Liver (tissue), 9 donors: ENCODE data around the gene ACYP2. TPM values are rescaled to one million over a fixed set of nuclear protein-coding genes. Genes with fewer than 3 reads are reported as not detected.

ENCODE experiments used
- DNase-seq: peaks from one replicate; pipeline ENCODE4 v3.0.0-alpha.2; 2017; ENCODE audit warnings: low spot score
- H3K27ac ChIP-seq, 2 donors: one replicate each; pipeline ENCODE4 v1.7.0; 2013; ENCODE audit warnings: inconsistent platforms in 2 of 2, low read length in 2 of 2, control low read depth in 1 of 2, low read depth in 1 of 2, mild to moderate bottlenecking in 1 of 2
- H3K27me3 ChIP-seq, 4 donors: one replicate each; pipeline versions ENCODE4 v1.6.1 to v1.7.0; 2013; ENCODE audit warnings: low read length in 3 of 4, inconsistent platforms in 1 of 4, mild to moderate bottlenecking in 1 of 4, moderate library complexity in 1 of 4; ENCODE audit not compliant: control insufficient read depth in 4 of 4, insufficient read depth in 4 of 4
- H3K36me3 ChIP-seq, 4 donors: one replicate each; pipeline versions ENCODE4 v1.6.1 to v1.7.0; 2013; ENCODE audit warnings: low read length in 3 of 4, mild to moderate bottlenecking in 3 of 4, low read depth in 1 of 4, moderate library complexity in 1 of 4; ENCODE audit not compliant: control insufficient read depth in 4 of 4, insufficient read depth in 3 of 4
- H3K4me1 ChIP-seq, 4 donors: one replicate each; pipeline versions ENCODE4 v1.6.1 to v1.7.0; 2013; ENCODE audit warnings: low read length in 3 of 4, mild to moderate bottlenecking in 3 of 4, moderate library complexity in 1 of 4; ENCODE audit not compliant: control insufficient read depth in 4 of 4, insufficient read depth in 4 of 4
- H3K4me3 ChIP-seq, 3 donors: one replicate each; pipeline versions ENCODE4 v1.6.1 to v1.7.0; 2013; ENCODE audit warnings: low read length in 3 of 3, control low read depth in 1 of 3, low read depth in 1 of 3, mild to moderate bottlenecking in 1 of 3
- H3K9ac ChIP-seq, 2 donors: one replicate each; pipeline ENCODE4 v1.7.0; 2013; ENCODE audit warnings: low read length in 2 of 2, mild to moderate bottlenecking in 2 of 2, moderate library complexity in 2 of 2, control low read depth in 1 of 2, low read depth in 1 of 2
- H3K9me3 ChIP-seq, 4 donors: one replicate each; pipeline versions ENCODE4 v1.6.1 to v1.7.0; 2013; ENCODE audit warnings: low read length in 3 of 4; ENCODE audit not compliant: control insufficient read depth in 4 of 4
- FOXA2 ChIP-seq: IDR thresholded peaks from 2 replicates; pipeline ENCODE4 v1.6.1; 2016; ENCODE audit warnings: antibody characterized with exemption
- HNF4A ChIP-seq, 2 donors: conservative IDR thresholded peaks; 2 replicates each; pipeline ENCODE4 v1.6.1; 2016; ENCODE audit warnings: antibody characterized with exemption in 2 of 2, mild to moderate bottlenecking in 2 of 2
- JUND ChIP-seq, 2 donors: IDR thresholded peaks; 2 replicates each; pipeline ENCODE4 v1.6.1; 2016; ENCODE audit warnings: antibody characterized with exemption in 2 of 2
- NR2F2 ChIP-seq: IDR thresholded peaks from 2 replicates; pipeline ENCODE4 v1.6.1; 2016; ENCODE audit warnings: antibody characterized with exemption
- RAD21 ChIP-seq, 2 donors: IDR thresholded peaks; 2 replicates each; pipeline ENCODE4 v1.6.1; 2016; ENCODE audit warnings: antibody characterized with exemption in 2 of 2, mild to moderate bottlenecking in 2 of 2
- RXRA ChIP-seq, 2 donors: IDR thresholded peaks; 2 replicates each; pipeline ENCODE4 v1.6.1; 2017 to 2018; ENCODE audit warnings: antibody characterized with exemption in 2 of 2, mild to moderate bottlenecking in 1 of 2
- SP1 ChIP-seq: IDR thresholded peaks from 2 replicates; pipeline ENCODE4 v1.6.1; 2018; ENCODE audit warnings: antibody characterized with exemption, mild to moderate bottlenecking
- TAF1 ChIP-seq: conservative IDR thresholded peaks from 2 replicates; pipeline ENCODE4 v1.6.1; 2016; ENCODE audit warnings: antibody characterized with exemption, mild to moderate bottlenecking
- YY1 ChIP-seq: IDR thresholded peaks from 2 replicates; pipeline ENCODE4 v1.6.1; 2016; ENCODE audit warnings: antibody characterized with exemption, mild to moderate bottlenecking
- WGBS: extraction: QIAGEN DNeasy Blood & Tissue Kit; methylation state at CpG from one replicate; pipeline ENCODE4 v1.1.7; 2013; 5-methylcytosine and 5-hydroxymethylcytosine counted together
- polyA plus RNA-seq, 2 donors: library from polyadenylated mRNA; stranded (reverse) in 1 of 2; unstranded in 1 of 2; fragments of 200-250 nt in 1 of 2; fragments of >200 nt in 1 of 2; fragmentation: Nextera tagmentation in 1 of 2; extraction: Ambion mirVana in 1 of 2; gene quantifications; one replicate each; pipeline versions ENCODE4 v1.2.1 to v1.2.3, GENCODE V29; 2013 to 2015
- total RNA-seq, 2 donors: library from RNA; depleted of rRNA; stranded (reverse); fragments of >200 nt; gene quantifications; one replicate each; pipeline ENCODE4 v1.2.3, GENCODE V29; 2014
- TF ChIP-seq, protein P1 (sequence below): IDR thresholded peaks from 2 replicates; pipeline ENCODE4 v1.6.1; 2016; ENCODE audit warnings: antibody characterized with exemption
- TF ChIP-seq, protein P2 (sequence below): IDR thresholded peaks from 2 replicates; pipeline ENCODE4 v1.6.1; 2016; ENCODE audit warnings: antibody characterized with exemption
- TF ChIP-seq, protein P3 (sequence below): fragments of 150-350 bp; IDR thresholded peaks from 2 replicates; pipeline ENCODE4 v1.5.1; 2017; ENCODE audit warnings: improper control_type of control experiment, low read depth, low read length; ENCODE audit not compliant: missing input control
- donor health status: healthy.
- donor health status: healthy.
- donor health status: healthy.
- donor health status: healthy.
- donor health status: healthy.

The ACYP2 gene
- total and polyA plus RNA-seq, 4 donors: 13.1 to 44.3 (median 15.4) TPM

DNA sequence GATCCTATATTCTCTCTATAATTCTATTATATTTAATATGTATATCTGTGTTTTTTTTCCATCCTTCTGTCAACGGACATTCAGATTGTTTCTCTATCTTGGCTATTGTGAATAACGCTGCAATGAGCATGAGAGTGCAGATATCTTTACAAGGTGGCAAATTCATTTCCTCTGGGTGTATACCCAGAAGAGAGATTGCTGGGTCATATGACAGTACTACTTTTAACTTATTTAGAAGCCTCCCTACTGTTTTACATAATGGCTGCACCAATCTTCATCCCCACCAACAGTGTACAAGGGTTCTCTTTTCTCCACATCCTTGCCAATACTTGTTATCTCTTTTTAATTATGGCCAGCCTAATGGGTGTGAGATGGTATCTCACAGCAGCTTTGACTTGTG is 74.1 kb downstream of the ACYP2 start:
- Histone ChIP-seq H3K9ac (no peak overlapping the region), H3K4me3 (no peak overlapping the region), H3K27ac (no peak overlapping the region), H3K27me3 (no peaks in the 10 kb centered on the region), H3K36me3 (peaks cover 0 to 5% (median 2%) of the 10 kb centered on the region in 4 donors), H3K9me3 (no peaks in the 10 kb centered on the region), H3K4me1 (no peaks in the 10 kb centered on the region)
- no peak for TF ChIP-seq TAF1
- TF ChIP-seq RXRA (IDR thresholded peaks at IDR 0.05): no peak
- TF ChIP-seq, protein P1, sequence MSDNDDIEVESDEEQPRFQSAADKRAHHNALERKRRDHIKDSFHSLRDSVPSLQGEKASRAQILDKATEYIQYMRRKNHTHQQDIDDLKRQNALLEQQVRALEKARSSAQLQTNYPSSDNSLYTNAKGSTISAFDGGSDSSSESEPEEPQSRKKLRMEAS: no peak
- TF ChIP-seq YY1: no peak
- 90% methylated on average over 2 of the region's 2 CpGs for WGBS
- no peak for DNase-seq

DNA sequence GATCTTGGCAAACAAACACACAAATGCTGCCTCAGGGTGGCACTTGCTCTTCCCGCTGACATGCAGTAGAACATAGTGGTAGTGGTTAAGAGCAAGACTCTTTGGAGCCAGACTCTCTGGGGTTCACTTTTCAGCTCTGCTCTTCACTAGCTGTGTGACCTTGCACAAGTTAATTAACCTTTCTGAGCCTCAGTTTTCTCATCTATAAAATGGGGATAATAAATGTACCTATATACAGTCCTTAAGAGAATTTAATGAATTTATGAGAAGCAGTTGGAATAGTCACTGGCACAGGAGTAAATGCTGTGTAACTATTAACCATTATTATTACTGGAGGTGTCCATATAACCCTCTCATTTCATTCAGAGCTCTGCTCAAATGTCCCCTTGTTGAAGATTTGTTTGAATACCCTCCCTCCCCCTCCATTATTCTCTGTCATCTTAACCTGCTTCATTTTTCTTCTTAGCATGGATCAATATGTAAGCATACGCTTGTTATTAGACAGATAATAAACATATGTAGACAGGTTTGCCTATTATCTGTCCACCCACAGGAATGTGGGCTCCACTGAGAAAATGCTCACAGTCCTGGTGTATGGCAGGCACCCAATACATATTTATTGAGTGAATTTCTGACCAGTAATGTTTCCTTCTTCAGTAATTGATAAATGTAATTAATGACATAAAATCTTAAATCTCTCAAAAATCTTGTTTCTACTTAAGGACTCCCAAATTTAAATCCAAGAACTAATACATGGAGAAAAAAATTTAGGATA is 76.1 kb downstream of the ACYP2 start:
- Histone ChIP-seq H3K4me3 (no peak overlapping the region), H3K27me3 (no peaks in the 10 kb centered on the region), H3K4me1 (no peaks in the 10 kb centered on the region), H3K36me3 (peaks cover 0 to 5% (median 2%) of the 10 kb centered on the region in 4 donors), H3K9ac (no peak overlapping the region), H3K9me3 (no peaks in the 10 kb centered on the region), H3K27ac (no peak overlapping the region)
- WGBS: 99% methylated on average over 2 of the region's 2 CpGs
- no peak for TF ChIP-seq SP1
- TF ChIP-seq, protein P2, sequence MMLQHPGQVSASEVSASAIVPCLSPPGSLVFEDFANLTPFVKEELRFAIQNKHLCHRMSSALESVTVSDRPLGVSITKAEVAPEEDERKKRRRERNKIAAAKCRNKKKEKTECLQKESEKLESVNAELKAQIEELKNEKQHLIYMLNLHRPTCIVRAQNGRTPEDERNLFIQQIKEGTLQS: no peak
- no peak for DNase-seq

DNA sequence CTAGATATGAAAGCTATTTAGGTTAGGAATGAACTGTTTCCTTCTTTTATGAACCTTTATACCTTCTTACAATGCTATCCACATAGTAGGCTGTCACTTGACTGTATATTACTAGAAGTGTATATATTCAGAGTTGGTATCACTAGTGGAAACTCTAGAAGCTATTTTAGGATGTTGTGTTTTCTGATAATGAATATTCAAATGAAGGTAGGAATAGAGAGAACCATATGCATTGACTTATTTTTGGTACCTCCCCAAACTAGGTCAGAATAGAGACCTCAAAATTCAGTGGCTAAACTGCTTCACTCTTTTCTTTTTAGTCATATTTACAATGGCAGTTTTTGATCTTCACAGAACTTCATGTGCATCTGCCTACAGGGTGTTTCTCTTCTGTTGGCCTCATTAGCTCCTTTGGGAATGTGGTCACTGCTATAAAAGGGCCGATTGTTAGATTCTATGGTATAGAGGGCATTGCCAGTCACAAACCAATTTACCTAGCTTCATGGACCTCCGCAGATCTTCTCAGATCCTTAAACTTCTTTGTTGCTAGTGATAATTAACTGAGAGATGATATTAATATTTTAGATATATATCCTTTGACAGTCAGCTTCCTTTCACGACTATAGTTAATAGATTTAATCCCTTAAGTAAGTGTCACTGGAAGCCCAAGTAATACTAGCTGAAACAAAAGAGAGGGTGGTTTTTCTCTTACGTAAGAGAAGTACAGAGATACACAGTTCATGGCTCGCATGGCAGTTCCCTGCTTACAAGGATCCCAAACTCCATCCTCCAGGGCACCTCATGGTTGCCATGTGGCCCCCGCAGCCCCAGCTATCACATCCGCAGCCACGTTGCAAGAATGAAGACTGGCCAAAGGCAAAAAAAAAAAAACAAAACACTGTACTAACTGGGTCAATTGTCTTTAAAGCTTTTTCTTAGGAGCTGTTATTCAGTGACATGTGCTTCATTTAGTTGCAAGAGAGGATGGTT is 79.6 kb downstream of the ACYP2 start:
- H3K4me3 ChIP-seq: no peak overlapping the region
- no peaks in the 10 kb centered on the region for H3K36me3 ChIP-seq
- WGBS: 96% methylated on average over 8 of the region's 8 CpGs
- no peak overlapping the region for H3K27ac ChIP-seq
- no peak overlapping the region for H3K9ac ChIP-seq
- H3K4me1 ChIP-seq: no peaks in the 10 kb centered on the region
- no peak for DNase-seq
- H3K9me3 ChIP-seq: no peaks in the 10 kb centered on the region
- no peaks in the 10 kb centered on the region for H3K27me3 ChIP-seq
- TF ChIP-seq NR2F2 (no peak), RXRA (IDR thresholded peaks at IDR 0.05) (no peak), RAD21 (IDR thresholded peaks at IDR 0.05) (no peak), SP1 (no peak), HNF4A (conservative IDR thresholded peaks at IDR 0.05) (no peak), JUND (IDR thresholded peaks at IDR 0.05) (no peak), FOXA2 (no peak)
- TF ChIP-seq, protein P1: no peak
- TF ChIP-seq, protein P3, sequence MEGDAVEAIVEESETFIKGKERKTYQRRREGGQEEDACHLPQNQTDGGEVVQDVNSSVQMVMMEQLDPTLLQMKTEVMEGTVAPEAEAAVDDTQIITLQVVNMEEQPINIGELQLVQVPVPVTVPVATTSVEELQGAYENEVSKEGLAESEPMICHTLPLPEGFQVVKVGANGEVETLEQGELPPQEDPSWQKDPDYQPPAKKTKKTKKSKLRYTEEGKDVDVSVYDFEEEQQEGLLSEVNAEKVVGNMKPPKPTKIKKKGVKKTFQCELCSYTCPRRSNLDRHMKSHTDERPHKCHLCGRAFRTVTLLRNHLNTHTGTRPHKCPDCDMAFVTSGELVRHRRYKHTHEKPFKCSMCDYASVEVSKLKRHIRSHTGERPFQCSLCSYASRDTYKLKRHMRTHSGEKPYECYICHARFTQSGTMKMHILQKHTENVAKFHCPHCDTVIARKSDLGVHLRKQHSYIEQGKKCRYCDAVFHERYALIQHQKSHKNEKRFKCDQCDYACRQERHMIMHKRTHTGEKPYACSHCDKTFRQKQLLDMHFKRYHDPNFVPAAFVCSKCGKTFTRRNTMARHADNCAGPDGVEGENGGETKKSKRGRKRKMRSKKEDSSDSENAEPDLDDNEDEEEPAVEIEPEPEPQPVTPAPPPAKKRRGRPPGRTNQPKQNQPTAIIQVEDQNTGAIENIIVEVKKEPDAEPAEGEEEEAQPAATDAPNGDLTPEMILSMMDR: no peak
